ENCODE results near the gene CMBL.
"Not testable (repeated sequence)": the region's sequence is repeated elsewhere in the genome, so short reads cannot be mapped to it uniquely, and the experiment has no call there.

Gene CMBL

GRCh38 chr5:10333154-10334006, 25.7 kb upstream of the CMBL start:
- no peak for DNase-seq (ENCODE audit: low read depth in 2 of 2)

- no peak for DNase-seq (ENCODE audit: low read depth in 2 of 2)
Measured at GRCh38 chr5:10332301-10332700, 24.6 kb upstream of the CMBL start.

GRCh38 chr5:10331341-10331796, 23.7 kb upstream of the CMBL start:
- DNase-seq (ENCODE audit: low read depth in 2 of 2), result no peak

- no peak for DNase-seq (ENCODE audit: low read depth in 2 of 2)
Measured at GRCh38 chr5:10330511-10331230, 23.0 kb upstream of the CMBL start.

- no peak for DNase-seq (ENCODE audit: low read depth in 2 of 2)
Measured at GRCh38 chr5:10329820-10330481, 22.2 kb upstream of the CMBL start.

- DNase-seq (ENCODE audit: low read depth in 2 of 2), result no peak
Measured at GRCh38 chr5:10329446-10329819, 21.7 kb upstream of the CMBL start.

- DNase-seq (ENCODE audit: low read depth in 2 of 2), result no peak
Measured at GRCh38 chr5:10328323-10328722, 20.6 kb upstream of the CMBL start.

GRCh38 chr5:10324518-10325370, 17.0 kb upstream of the CMBL start:
- no peak for DNase-seq (ENCODE audit: low read depth in 2 of 2)

- DNase-seq (ENCODE audit: low read depth in 2 of 2), result no peak
Measured at GRCh38 chr5:10323588-10324488, 16.1 kb upstream of the CMBL start.

GRCh38 chr5:10321882-10322281, 14.2 kb upstream of the CMBL start:
- no peak for DNase-seq (ENCODE audit: low read depth in 2 of 2)

- DNase-seq (ENCODE audit: low read depth in 2 of 2), result no peak
Measured at GRCh38 chr5:10320793-10321192, 13.1 kb upstream of the CMBL start.

- DNase-seq (ENCODE audit: low read depth in 2 of 2), result no peak
Measured at GRCh38 chr5:10319202-10319851, 11.6 kb upstream of the CMBL start.

GRCh38 chr5:10317825-10318682, 10.4 kb upstream of the CMBL start:
- no peak for DNase-seq (ENCODE audit: low read depth in 2 of 2)

- no peak for DNase-seq (ENCODE audit: low read depth in 2 of 2)
Measured at GRCh38 chr5:10315824-10316509, 8.3 kb upstream of the CMBL start.

GRCh38 chr5:10315201-10315600, 7.5 kb upstream of the CMBL start:
- no peak for DNase-seq (ENCODE audit: low read depth in 2 of 2)

GRCh38 chr5:10311595-10312425, 4.1 kb upstream of the CMBL start:
- DNase-seq (ENCODE audit: low read depth in 2 of 2), result no peak

GRCh38 chr5:10310835-10311570, 3.3 kb upstream of the CMBL start:
- DNase-seq (ENCODE audit: low read depth in 2 of 2), result not testable (repeated sequence)
